HL-60 (cell line): ENCODE measurements around the gene FMNL2.

Experiments
- CTCF ChIP-seq: IDR thresholded peaks from one replicate; pipeline ENCODE4 v1.5.1; 2011; ENCODE audit warnings: low read length, control low read depth, inconsistent platforms; ENCODE audit not compliant: insufficient read depth
- POLR2AphosphoS5 ChIP-seq: IDR thresholded peaks from 2 replicates; pipeline ENCODE4 v1.6.1; 2012; ENCODE audit warnings: low read depth
- REST ChIP-seq: IDR thresholded peaks from 2 replicates; pipeline ENCODE4 v1.6.1; 2012; ENCODE audit warnings: low read depth; ENCODE audit not compliant: insufficient replicate concordance
- SPI1 ChIP-seq: IDR thresholded peaks from 2 replicates; pipeline ENCODE4 v1.6.1; 2012; ENCODE audit warnings: low read depth, mild to moderate bottlenecking, borderline replicate concordance

GRCh38 chr2:152492911-152493310 is 157.9 kb downstream of the FMNL2 start:
- TF ChIP-seq POLR2AphosphoS5, result no peak
- no peak for TF ChIP-seq REST
- TF ChIP-seq CTCF, result no peak
- no peak for TF ChIP-seq SPI1
